Erythroblast (primary cell): Measurements from ENCODE around the gene DAPL1.
A peak's percentile ranks its signal among the peaks of the same experiment; 100 is the strongest.

Source experiments
- DNase-seq, 2 experiments: peaks; one replicate each; lab custom pipeline; 2025; lab: John Stamatoyannopoulos, UW
- GATA1 ChIP-seq: IDR thresholded peaks from 2 replicates; pipeline ENCODE4 v1.6.1; 2011; ENCODE audit warnings: low read depth, mild to moderate bottlenecking, control low read depth, low read length, moderate library complexity
- POLR2A ChIP-seq: IDR thresholded peaks from 2 replicates; pipeline ENCODE4 v1.6.1; 2011; ENCODE audit warnings: mild to moderate bottlenecking, low read length

DAPL1 gene

DNA sequence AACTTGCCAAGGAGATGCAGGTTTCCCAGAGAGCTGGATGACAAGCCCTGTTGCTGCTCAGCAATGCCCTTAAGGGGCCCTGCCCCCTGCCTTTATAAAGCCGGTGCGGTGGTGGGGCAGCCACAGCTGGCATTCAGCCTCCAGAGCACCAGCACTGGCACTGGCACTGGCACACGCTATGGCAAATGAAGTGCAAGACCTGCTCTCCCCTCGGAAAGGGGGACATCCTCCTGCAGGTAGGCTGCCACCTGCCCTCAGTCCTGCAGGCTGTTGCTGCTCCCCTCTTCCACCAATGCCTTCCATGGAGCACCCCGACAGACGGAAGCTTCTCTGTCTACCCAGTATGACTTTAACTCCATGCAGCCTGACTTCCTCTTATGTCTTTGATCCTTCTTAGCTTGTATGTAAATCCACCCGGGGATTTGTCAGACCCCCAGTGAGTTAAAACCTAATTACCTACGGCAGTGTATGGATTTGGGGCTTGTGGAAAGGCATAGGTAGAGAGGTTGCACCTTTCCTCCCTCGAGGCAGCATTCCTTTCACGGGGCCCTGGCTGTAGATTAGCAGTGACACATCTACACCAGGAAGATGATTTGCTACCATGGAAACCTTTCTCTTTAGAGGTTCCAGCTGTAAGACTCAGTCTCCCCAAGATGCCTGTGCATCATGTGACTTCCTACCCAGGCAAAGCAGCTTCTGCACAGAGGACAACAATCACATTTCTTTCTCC lies at the start of gene DAPL1:
TSS of gene DAPL1 (plus strand) at position 123 of the 730 bp plus-strand sequence. CDS start at position 179, 56 bp downstream.
- TF ChIP-seq POLR2A (no peak), GATA1 (no peak)
- no peak for DNase-seq

GRCh38 chr2:158745866-158746382 lies 49.2 kb upstream of the DAPL1 start:
- no peak for DNase-seq
- TF ChIP-seq POLR2A, result no peak
- no peak for TF ChIP-seq GATA1

- TF ChIP-seq POLR2A, result no peak
- DNase-seq, result no peak
Observed at GRCh38 chr2:158746488-158746887, 48.6 kb upstream of the DAPL1 start.

GRCh38 chr2:158747281-158747680 lies 47.8 kb upstream of the DAPL1 start:
- no peak for DNase-seq
- TF ChIP-seq GATA1 (no peak), POLR2A (no peak)

- TF ChIP-seq GATA1 (no peak), POLR2A (no peak)
- no peak for DNase-seq
Observed at GRCh38 chr2:158748926-158749590, 46.1 kb upstream of the DAPL1 start.

DNA sequence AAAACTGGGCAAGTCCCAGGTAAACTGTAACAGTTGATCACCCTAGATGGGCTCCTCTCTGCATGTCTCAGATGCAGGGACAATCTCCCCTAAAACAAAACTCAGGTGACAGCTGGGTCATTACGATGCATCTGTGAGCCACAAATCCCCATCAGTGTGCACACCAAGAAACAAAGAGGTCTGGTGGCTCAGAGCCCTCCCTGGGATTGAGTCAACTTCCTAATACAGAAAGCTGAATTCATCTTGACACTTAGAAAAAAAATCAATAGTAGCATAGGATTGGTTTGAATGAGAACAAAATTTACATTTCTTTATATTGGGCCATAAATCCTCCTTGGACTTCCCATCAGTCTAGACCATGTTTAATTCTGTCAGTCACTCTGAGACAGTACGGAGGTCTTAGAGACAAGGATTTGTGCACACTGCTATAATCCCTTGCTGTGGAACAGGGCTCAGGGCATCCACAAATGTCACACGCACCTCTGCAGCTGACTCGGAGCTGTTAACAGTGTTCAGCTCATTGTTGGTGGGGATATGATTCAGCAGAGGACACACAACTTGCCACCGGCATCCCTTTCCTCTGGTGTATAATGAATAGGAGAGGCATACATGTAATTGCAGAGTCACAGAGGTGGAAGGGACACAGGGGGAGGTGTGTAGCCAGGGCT lies 44.5 kb upstream of the DAPL1 start:
- TF ChIP-seq POLR2A (no peak), GATA1 (no peak)
- DNase-seq, result no peak

GRCh38 chr2:158753641-158754611 lies 41.2 kb upstream of the DAPL1 start:
- peak; percentile 59 to 70 for DNase-seq

DNA sequence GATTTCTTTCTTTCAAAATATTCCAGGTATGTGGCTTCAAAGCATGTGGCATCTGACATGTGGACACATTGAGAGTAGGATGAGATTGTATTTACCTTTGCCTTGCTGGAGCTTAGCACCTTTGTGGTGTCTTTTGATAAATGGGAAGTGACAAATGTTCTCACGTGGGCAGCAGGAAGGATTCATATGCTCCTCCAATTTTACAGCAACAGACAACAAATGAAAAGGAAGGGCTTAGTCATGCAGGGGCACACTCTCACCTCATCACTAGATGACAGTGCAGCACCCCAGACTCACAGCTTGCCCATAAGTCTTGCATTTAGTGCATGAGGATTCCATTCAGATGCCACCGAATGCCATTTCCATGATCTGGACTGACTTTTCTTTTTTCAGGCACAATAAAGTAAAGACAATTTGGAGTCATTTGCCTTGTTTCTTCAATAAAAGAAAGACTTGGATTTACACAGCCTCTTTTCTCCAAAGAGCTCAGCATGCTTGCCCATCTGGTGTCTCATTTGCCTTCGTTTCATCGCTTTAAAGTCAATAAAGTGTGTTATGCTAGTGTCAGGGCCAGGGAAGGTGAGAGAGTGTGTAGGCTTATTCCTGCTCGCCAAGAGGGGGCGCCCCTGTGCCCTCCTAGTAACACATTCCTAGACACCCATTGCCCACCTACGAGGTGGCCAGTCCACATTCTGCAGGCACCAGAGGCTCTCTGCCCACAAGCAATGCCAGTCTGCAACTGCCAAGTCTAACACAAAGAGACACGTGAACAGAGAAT lies 39.6 kb upstream of the DAPL1 start:
- TF ChIP-seq POLR2A (no peak), GATA1 (no peak)
- DNase-seq, result peak; percentile 5 to 7

More at GRCh38 chr2:158753641-158754611, 41.2 kb upstream of the DAPL1 start:
- TF ChIP-seq GATA1 (no peak), POLR2A (no peak)

- no peak for TF ChIP-seq POLR2A
- TF ChIP-seq GATA1, result no peak
- no peak for DNase-seq
Observed at GRCh38 chr2:158756331-158756730, 38.8 kb upstream of the DAPL1 start.

GRCh38 chr2:158756976-158757375 lies 38.1 kb upstream of the DAPL1 start:
- no peak for TF ChIP-seq POLR2A
- no peak for TF ChIP-seq GATA1
- DNase-seq, result no peak

DNA sequence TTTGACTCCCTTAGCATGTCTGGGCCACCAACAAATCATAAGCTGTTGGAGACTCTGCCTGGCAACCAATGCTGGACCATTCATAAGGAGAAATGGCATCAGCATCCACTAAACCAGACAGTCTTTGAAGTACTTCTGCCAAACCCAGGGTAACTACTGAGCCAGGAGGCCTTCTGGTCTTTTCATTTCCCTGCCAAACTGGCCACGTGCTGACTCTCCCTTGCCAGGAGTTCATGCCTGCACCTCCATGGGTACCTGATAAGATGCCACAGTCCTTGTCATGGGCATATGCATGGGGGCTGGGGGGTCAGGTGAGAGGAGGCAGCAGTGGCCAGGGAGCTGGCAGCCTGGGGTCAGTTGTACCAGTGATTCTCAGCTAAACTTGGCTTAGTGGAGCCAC lies 34.2 kb upstream of the DAPL1 start:
- no peak for DNase-seq

DNA sequence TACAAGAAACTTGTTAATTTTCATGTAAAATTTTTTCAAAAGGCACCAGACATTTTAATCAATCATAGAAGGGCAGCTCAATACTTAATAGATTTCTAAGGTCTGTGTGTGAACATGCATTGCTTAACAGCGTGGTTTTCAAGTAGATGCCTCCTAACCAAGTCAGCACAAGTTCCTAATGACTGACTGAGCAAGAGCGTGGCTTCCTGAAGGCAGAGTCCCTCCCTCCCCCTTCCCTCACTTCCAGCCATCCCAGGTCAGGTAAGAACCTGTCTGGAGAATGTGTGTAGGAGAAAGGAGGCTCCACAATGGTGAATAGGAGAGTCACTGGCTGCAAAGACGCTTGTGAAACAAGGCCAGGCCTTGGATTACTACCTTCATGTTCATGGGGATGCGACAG lies 33.5 kb upstream of the DAPL1 start:
- TF ChIP-seq GATA1 (no peak), POLR2A (no peak)
- no peak for DNase-seq

More for the DNA sequence above, 34.2 kb upstream of the DAPL1 start:
- no peak for TF ChIP-seq POLR2A
